Calu3 (cell line): ENCODE data around the gene FBLN2. TPM values are rescaled to one million over a fixed set of nuclear protein-coding genes. Genes with fewer than 3 reads are reported as not detected.

Experiments used
- BruUV-seq: library from RNA; stranded (reverse); fragments of 400-500 nt; replicated peaks from 2 replicates; lab custom pipeline; 2021; lab: Mats Ljungman, UMichigan
- CTCF ChIA-PET: fragments of 300-600 bp; sonication (Branson Sonifier 250); formaldehyde crosslinking; loops from one replicate; lab custom pipeline; 2022; ENCODE audit warnings: antibody characterized with exemption; lab: Charles Lee
- DNase-seq: peaks from one replicate; pipeline ENCODE4 v3.0.0; 2022
- H3K27ac Mint-ChIP-seq: one replicate; pipeline ENCODE4 v1.8.0; 2022; ENCODE audit warnings: mixed read lengths; ENCODE audit not compliant: unreplicated experiment
- H3K27me3 Mint-ChIP-seq: one replicate; pipeline ENCODE4 v1.8.0; 2022; ENCODE audit warnings: mixed read lengths; ENCODE audit not compliant: unreplicated experiment
- H3K36me3 Mint-ChIP-seq: one replicate; pipeline ENCODE4 v1.8.0; 2022; ENCODE audit warnings: mild to moderate bottlenecking, moderate library complexity, mixed read lengths; ENCODE audit not compliant: insufficient read depth, unreplicated experiment
- H3K4me1 Mint-ChIP-seq: one replicate; pipeline ENCODE4 v1.8.0; 2022; ENCODE audit warnings: mild to moderate bottlenecking, low read depth, mixed read lengths; ENCODE audit not compliant: unreplicated experiment
- H3K4me3 Mint-ChIP-seq: one replicate; pipeline ENCODE4 v1.8.0; 2022; ENCODE audit warnings: mild to moderate bottlenecking, low read depth, moderate library complexity, mixed read lengths; ENCODE audit not compliant: unreplicated experiment
- H3K9me3 Mint-ChIP-seq: one replicate; pipeline ENCODE4 v1.8.0; 2022; ENCODE audit warnings: low read depth, mixed read lengths; ENCODE audit not compliant: unreplicated experiment
- CTCF ChIP-seq: fragments of 200-600 bp; IDR thresholded peaks from one replicate; pipeline ENCODE4 v1.8.0; 2022; ENCODE audit warnings: antibody characterized with exemption; ENCODE audit not compliant: unreplicated experiment
- intact Hi-C: fragments of 100-400 bp; cut with micrococcal nuclease; formaldehyde crosslinking; loops from one replicate; pipeline ENCODE4 v1.10.0; 2022; ENCODE audit not compliant: unreplicated experiment
- total RNA-seq: library from RNA; stranded (reverse); gene quantifications from 2 replicates; pipeline ENCODE4 v1.2.3, GENCODE V29; 2022

FBLN2 gene
- total RNA-seq, 1 experiment from 2014 or later, result not detected

- peaks cover 88% of the 10 kb centered on the region for H3K27me3 Mint-ChIP-seq
- H3K27ac Mint-ChIP-seq, result no peak overlapping the region
- no peaks in the 10 kb centered on the region for H3K36me3 Mint-ChIP-seq
- H3K4me1 Mint-ChIP-seq, result peaks cover 6% of the 10 kb centered on the region
- no peaks in the 10 kb centered on the region for H3K9me3 Mint-ChIP-seq
- CTCF ChIA-PET, result no interaction called here
- intact Hi-C loops, result no loop called here
- TF ChIP-seq CTCF, result no peak
- DNase-seq, result no peak
- H3K4me3 Mint-ChIP-seq, result no peak overlapping the region
- no TSS peak for BruUV-seq
Measured at GRCh38 chr3:13557926-13558325, 9.0 kb downstream of the FBLN2 start.

- TF ChIP-seq CTCF, result no peak
- Mint-ChIP-seq H3K4me3 (no peak overlapping the region), H3K36me3 (no peaks in the 10 kb centered on the region), H3K27me3 (peaks cover 80% of the 10 kb centered on the region), H3K4me1 (no peaks in the 10 kb centered on the region), H3K9me3 (no peaks in the 10 kb centered on the region), H3K27ac (no peak overlapping the region)
- no TSS peak for BruUV-seq
- intact Hi-C loops, result no loop called here
- CTCF ChIA-PET, result interaction anchor here (0.6 kb wide), 1 partner anchor 567 kb away, joined by 5 read pairs; no protein-coding TSS in a partner anchor
- DNase-seq, result no peak
Measured at GRCh38 chr3:13558651-13559050, 9.7 kb downstream of the FBLN2 start.

GRCh38 chr3:13559764-13560525, 11.0 kb downstream of the FBLN2 start:
- Mint-ChIP-seq H3K27me3 (peaks cover 67% of the 10 kb centered on the region), H3K27ac (no peak overlapping the region), H3K9me3 (no peaks in the 10 kb centered on the region), H3K4me3 (no peak overlapping the region), H3K36me3 (no peaks in the 10 kb centered on the region), H3K4me1 (no peaks in the 10 kb centered on the region)
- intact Hi-C loops, result no loop called here
- TF ChIP-seq CTCF, result no peak
- DNase-seq, result no peak
- CTCF ChIA-PET, result no interaction called here
- no TSS peak for BruUV-seq

- H3K36me3 Mint-ChIP-seq, result no peaks in the 10 kb centered on the region
- no peak overlapping the region for H3K4me3 Mint-ChIP-seq
- H3K9me3 Mint-ChIP-seq, result no peaks in the 10 kb centered on the region
- CTCF ChIA-PET, result no interaction called here
- H3K27me3 Mint-ChIP-seq, result peaks cover 57% of the 10 kb centered on the region
- intact Hi-C loops, result no loop called here
- BruUV-seq, result no TSS peak
- no peak for DNase-seq
- no peak overlapping the region for H3K27ac Mint-ChIP-seq
- no peaks in the 10 kb centered on the region for H3K4me1 Mint-ChIP-seq
- TF ChIP-seq CTCF, result no peak
Measured at GRCh38 chr3:13561376-13561775, 12.5 kb downstream of the FBLN2 start.
